EL (cell line): ENCODE data around the gene CDKN3.
A peak's percentile ranks its signal among the peaks of the same experiment; 100 is the strongest.
"Not testable (repeated sequence)": the region's sequence is repeated elsewhere in the genome, so short reads cannot be mapped to it uniquely, and the experiment has no call there.

Source experiments
- DNase-seq: peaks from one replicate; pipeline ENCODE4 v3.0.0-alpha.2; 2016

Gene CDKN3

DNA sequence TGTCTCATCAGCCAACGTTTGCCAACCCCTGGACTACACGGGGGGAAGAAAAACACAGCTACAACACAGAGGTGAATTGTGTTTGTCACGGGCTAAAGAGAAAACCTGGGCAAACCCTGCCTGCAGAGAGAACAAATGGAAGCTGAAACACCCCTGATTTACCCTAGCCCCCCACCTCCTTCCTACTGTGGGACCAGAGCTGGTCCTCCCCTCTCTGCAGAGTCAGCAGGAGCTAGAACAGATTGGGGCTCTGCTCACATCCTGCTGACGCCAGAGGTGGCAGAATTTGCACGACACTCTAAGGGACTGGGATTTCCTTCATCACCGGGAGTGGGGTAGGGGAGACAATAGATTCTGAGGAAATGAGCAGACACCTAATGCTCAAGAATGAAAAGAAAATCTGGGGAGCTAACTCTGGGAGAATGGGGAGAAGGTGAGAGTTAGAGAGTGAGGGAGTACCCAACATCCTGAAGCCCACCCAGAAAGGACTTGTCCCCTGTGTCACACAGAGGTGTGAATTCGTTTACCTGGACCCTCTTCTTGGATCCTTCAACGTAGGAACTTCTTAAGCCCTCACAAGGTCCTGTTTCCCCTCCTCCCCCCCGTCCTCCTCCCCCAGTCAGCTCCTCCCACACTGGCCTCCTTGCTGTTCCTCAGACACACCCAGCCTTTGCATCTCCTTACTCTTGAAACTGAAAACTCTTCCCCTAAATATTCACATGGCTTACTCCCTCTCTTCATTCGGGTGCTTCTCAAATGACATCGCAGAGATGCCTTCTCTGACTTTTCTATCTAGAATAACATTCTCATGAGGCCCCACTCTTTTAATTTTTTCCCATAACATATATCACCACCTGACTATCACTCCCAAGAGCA, 26.2 kb upstream of the CDKN3 start:
- no peak for DNase-seq

DNA sequence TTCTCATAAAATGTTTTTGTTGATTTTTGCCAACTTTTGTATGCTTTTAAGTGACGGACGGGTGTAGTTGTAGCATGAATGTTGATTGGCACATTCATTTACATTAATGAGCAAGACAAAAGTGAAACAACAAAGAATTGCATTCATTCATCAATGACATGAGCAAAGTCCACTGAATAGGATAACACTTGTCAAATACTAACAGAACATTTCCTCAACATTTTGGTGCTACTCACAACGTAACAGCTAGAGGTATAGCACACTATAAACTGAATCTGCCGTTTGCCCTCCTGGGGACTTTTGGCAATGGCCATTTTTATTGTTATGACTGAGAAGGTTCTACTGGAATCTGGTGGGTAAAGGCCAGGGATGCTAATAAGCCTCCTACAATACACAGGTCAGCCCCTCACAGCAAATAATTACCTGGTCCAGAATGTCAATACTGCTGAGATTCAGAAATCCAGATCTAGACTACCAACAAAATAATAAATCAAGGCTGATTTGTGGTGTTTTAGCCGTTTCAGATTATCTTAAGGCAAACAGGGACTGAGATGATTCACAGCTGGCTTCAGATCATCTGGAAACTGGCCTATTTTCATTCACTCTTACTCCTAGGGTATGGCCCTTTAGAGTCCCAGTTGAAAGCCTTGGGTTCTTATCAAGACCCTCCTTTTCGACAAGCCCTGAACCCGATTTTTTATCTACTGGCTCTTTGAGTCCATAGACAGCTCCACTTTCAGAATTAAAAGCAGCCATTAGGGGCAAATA, 22.5 kb upstream of the CDKN3 start:
- DNase-seq, result peak; percentile 14

DNA sequence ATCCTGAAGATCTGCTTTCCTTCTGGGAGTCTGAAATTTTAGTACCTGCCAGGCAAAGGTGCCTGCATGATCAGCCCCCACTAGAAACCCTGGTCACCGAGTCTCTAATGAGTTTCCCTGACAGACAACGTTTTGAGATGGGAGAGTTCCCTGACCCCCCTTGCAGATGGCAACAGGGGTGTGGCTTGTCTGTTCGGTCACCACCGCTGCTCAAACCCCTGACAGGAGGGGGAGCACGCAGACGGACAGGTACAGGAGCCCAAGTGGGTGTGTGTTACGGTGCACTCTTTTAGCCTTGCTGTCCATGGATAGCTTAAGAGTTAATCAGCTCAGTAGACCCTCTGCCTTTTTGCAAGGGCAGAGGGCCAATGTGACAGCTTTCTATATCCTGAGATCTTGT, 19.3 kb upstream of the CDKN3 start:
- no peak for DNase-seq

- DNase-seq, result not testable (repeated sequence)
Measured at GRCh38 chr14:54378893-54379292, 17.9 kb upstream of the CDKN3 start.

DNA sequence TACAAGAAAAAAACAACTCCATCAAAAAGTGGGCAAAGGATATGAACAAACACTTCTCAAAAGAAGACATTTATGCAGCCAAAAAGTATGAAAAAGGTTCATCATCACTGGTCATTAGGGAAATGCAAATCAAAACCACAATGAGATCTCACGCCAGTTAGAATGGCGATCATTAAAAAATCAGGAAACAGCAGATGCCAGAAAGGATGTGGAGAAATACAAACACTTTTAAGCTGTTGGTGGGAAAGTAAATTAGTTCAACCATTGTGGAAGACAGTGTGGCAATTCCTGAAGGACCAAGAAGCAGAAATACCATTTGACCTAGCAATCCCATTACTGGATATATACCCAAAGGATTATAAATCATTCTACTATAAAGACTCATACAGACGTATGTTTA, 16.2 kb upstream of the CDKN3 start:
- not testable (repeated sequence) for DNase-seq

- no peak for DNase-seq
Measured at GRCh38 chr14:54381821-54382220, 15.0 kb upstream of the CDKN3 start.

GRCh38 chr14:54383835-54384234, 13.0 kb upstream of the CDKN3 start:
- no peak for DNase-seq

DNA sequence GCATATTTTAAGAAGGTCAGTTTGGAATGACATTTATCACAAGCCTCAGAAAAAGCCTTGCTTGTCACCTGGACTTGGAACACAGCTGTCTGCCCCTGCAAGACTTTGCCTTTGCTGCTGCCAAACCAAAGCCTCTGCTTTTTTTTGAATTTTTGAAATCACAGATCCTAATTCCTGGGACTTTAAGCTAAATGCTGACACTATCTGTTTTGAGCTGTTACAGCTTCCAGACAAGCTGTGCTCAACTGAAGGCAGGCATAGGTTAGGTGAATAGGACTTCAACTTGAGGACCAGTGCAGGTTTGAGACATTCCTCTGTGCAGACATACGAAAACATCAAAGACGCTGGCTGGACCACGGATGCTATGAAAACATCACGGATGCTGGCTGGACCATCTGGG, 11.3 kb upstream of the CDKN3 start:
- DNase-seq, result no peak

GRCh38 chr14:54387328-54387727, 9.5 kb upstream of the CDKN3 start:
- DNase-seq, result no peak

DNA sequence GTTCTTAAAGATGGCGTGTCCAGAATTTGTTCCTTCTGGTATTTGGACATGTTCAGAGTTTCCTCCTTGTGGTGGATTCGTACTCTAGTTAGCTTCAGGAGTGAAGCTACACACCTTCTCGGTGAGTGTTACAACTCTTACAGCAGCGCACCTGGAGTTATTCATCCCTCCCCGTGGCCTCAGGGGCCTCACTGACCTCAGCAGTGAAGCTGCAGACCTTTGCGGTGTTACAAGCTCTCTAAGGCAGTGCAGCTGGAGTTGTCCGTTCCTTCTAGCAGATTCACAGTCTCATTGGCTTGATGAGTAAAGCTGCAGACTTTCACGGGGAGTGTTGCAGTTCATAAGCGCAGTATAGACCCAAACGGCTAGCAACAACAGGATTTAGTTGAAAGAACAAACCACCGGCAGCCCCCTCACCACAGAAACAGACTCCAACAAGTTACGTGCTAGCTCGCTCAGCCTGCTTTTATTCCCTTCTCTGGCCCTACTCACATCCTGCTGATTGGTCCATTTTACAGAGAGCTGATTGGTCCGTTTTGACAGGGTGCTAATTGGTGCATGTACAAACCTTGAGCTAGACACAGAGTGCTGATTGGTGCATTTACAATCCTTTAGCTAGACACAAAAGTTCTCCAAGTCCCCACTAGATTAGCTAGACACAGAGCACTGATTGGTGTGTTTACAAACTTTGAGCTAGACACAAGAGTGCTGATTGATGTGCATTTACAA, 4.5 kb upstream of the CDKN3 start:
- DNase-seq, result no peak

- not testable (repeated sequence) for DNase-seq
Measured at GRCh38 chr14:54392986-54393884, 3.6 kb upstream of the CDKN3 start.

DNA sequence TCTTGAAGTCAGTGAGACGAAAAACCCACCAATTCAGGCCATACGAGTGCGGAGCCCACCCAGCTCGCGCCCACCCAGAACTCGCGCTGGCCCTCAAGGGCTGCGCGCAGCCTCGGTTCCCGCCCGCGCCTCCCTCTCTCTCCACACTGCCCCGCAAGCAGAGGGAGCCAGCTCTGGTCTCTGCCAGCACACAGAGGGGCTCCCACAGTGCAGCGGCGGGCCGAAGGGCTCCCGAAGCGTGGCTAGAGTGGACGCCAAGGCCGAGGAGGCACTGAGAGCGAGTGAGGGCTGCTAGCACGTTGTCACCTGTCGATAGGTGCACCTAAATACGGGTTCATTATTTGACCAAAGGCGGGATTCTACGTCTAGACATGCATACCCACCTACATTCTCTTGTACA, 2.2 kb upstream of the CDKN3 start:
- no peak for DNase-seq

DNA sequence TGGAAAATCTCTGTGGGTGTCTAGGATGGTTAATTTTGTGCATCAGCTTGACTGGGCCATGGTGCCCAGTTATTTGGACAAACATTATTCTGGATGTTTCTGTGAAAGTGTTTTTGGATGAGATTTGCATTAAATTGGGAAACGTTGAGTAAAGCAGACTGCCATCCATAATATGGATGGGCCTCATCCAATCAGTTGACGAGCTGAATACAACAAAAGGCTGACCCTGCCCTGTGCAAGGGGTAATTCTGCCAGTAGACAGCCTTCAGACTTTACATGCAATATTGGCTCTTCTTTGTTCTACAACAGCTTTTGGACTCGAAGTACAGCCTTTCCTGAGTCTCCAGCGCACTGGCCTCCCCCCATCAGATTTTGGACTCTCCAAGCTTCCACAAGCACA, 1.5 kb upstream of the CDKN3 start:
- no peak for DNase-seq

GRCh38 chr14:54395716-54396115, 1.1 kb upstream of the CDKN3 start:
- no peak for DNase-seq

GRCh38 chr14:54396183-54396492, 669 bp upstream of the CDKN3 start:
- DNase-seq, result no peak

DNA sequence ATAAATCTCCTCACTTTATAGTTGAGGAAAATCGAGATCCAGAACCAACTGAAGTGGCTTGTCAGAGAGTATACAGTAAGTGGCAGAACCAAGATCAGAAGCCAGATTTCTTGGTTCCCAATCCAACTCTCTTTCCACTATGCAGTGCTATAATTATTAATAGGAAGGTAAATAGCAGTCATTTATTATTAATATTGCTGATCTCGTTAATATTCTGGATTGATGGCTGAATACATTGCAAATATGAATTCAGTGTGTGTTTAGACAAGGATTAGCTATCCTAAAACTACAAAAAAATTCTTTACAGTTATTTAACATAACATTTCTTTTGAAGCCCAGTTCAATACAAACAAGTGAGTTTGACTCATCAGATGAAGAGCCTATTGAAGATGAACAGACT, 2.8 kb downstream of the CDKN3 start:
- no peak for DNase-seq

DNA sequence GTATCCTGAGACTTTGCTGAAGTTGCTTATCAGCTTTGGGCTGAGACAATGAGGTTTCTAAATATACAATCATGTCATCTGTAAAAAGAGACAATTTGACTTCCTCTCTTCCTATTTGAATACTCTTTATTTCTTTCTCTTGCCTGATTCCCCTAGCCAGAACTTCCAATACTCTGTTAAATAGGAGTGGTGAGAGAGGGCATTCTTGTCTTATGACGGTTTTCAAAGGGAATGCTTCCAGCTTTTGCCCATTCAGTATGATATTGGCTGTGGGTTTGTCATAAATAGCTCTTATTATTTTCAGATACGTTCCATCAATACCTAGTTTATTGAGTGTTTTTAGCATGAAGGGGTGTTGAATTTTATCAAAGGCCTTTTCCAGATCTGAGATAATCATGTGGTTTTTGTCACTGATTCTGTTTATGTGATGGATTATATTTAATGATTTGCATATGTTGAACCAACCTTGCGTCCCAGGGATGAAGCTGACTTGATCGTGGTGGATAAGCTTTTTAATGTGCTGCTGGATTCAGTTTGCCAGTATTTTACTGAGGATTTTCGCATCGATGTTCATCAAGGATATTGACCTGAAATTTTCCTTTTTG, 6.7 kb downstream of the CDKN3 start:
- peak; percentile 57 for DNase-seq

- DNase-seq, result no peak
Measured at GRCh38 chr14:54410215-54410614, 13.4 kb downstream of the CDKN3 start.

DNA sequence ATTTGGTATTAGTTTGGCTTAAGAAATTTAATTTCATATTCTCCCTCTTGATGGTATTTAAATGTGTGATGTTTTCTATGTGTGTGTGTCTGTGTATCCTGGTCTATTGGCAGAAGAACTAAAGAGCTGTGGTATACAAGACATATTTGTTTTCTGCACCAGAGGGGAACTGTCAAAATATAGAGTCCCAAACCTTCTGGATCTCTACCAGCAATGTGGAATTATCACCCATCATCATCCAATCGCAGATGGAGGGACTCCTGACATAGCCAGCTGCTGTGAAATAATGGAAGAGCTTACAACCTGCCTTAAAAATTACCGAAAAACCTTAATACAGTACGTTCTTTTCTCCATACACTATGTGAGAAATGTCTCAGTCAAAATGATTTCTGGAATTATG, 14.6 kb downstream of the CDKN3 start:
- no peak for DNase-seq

GRCh38 chr14:54420478-54421142, 23.8 kb downstream of the CDKN3 start:
- DNase-seq, result peak; percentile 63

GRCh38 chr14:54423991-54424390, 27.2 kb downstream of the CDKN3 start:
- no peak for DNase-seq

DNA sequence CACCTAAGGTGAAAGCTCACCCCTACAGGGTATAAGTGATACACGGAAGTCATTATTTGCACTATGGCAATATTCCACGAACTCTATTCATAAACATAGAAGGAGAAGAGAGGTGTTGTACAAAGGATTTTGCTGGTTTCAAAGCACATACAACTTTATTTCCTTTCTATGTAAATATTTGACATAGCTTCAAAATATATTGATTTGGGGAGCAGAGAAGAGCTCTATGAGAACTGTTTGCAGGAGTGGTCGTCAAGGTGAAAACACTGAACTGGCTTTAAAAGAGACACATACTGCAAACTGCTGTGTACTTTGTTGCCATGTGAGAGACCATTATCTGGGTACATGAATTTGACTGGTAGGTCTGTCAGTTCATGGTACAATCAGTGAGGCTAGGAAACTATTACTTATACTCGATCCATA, 27.7 kb downstream of the CDKN3 start:
- no peak for DNase-seq
